Dendritic cell treated with granulocyte-macrophage colony-stimulating factor and Interleukin-4, amounts not matched to agents 40 ng/mL and 50 ng/mL, for 4 days (primary cell): ENCODE data around the gene SH3PXD2A.
"Not testable (repeated sequence)": the region's sequence is repeated elsewhere in the genome, so short reads cannot be mapped to it uniquely, and the experiment has no call there.

Experiments
- H3K27ac Mint-ChIP-seq: one replicate; pipeline ENCODE4 v1.8.0; 2022; ENCODE audit warnings: mild to moderate bottlenecking, mixed read lengths
- H3K27me3 Mint-ChIP-seq: one replicate; pipeline ENCODE4 v1.8.0; 2022; ENCODE audit warnings: mild to moderate bottlenecking, mixed read lengths
- H3K36me3 Mint-ChIP-seq: one replicate; pipeline ENCODE4 v1.8.0; 2022; ENCODE audit warnings: low read depth, mixed read lengths
- H3K4me1 Mint-ChIP-seq: one replicate; pipeline ENCODE4 v1.8.0; 2022; ENCODE audit warnings: low read depth, mixed read lengths
- H3K4me3 Mint-ChIP-seq: one replicate; pipeline ENCODE4 v1.8.0; 2022; ENCODE audit warnings: mild to moderate bottlenecking, moderate library complexity, mixed read lengths
- H3K9me3 Mint-ChIP-seq: one replicate; pipeline ENCODE4 v1.8.0; 2022; ENCODE audit warnings: mixed read lengths
- intact Hi-C: fragments of 100-400 bp; cut with micrococcal nuclease; formaldehyde crosslinking; loops from one replicate; pipeline ENCODE4 v1.15.0; 2022

The SH3PXD2A gene

GRCh38 chr10:103849880-103850571 lies 5.3 kb downstream of the SH3PXD2A start:
- peaks cover 28% of the 10 kb centered on the region for H3K27me3 Mint-ChIP-seq
- peak overlapping the region; percentile 71 for H3K4me3 Mint-ChIP-seq
- no peaks in the 10 kb centered on the region for H3K9me3 Mint-ChIP-seq
- peaks cover 83% of the 10 kb centered on the region for H3K4me1 Mint-ChIP-seq
- H3K27ac Mint-ChIP-seq: peak overlapping the region; percentile 90
- H3K36me3 Mint-ChIP-seq: no peaks in the 10 kb centered on the region
- intact Hi-C loops: no loop called here

GRCh38 chr10:103849212-103849877 lies 6.0 kb downstream of the SH3PXD2A start:
- H3K9me3 Mint-ChIP-seq: no peaks in the 10 kb centered on the region
- H3K4me3 Mint-ChIP-seq: peak overlapping the region; percentile 71
- intact Hi-C loops: no loop called here
- H3K27ac Mint-ChIP-seq: peak overlapping the region; percentile 90
- H3K36me3 Mint-ChIP-seq: no peaks in the 10 kb centered on the region
- H3K4me1 Mint-ChIP-seq: peaks cover 77% of the 10 kb centered on the region
- peaks cover 23% of the 10 kb centered on the region for H3K27me3 Mint-ChIP-seq

- no peaks in the 10 kb centered on the region for H3K36me3 Mint-ChIP-seq
- no peak overlapping the region for H3K4me3 Mint-ChIP-seq
- intact Hi-C loops: no loop called here
- peak overlapping the region; percentile 57 for H3K27ac Mint-ChIP-seq
- peaks cover 65% of the 10 kb centered on the region for H3K4me1 Mint-ChIP-seq
- H3K9me3 Mint-ChIP-seq: no peaks in the 10 kb centered on the region
- peaks cover 11% of the 10 kb centered on the region for H3K27me3 Mint-ChIP-seq
These were observed 7.4 kb downstream of the SH3PXD2A start for GRCh38 chr10:103847909-103848468.

GRCh38 chr10:103847346-103847745 lies 8.0 kb downstream of the SH3PXD2A start:
- H3K36me3 Mint-ChIP-seq: no peaks in the 10 kb centered on the region
- no peaks in the 10 kb centered on the region for H3K9me3 Mint-ChIP-seq
- no peak overlapping the region for H3K4me3 Mint-ChIP-seq
- H3K27ac Mint-ChIP-seq: no peak overlapping the region
- H3K27me3 Mint-ChIP-seq: peaks cover 7% of the 10 kb centered on the region
- peaks cover 59% of the 10 kb centered on the region for H3K4me1 Mint-ChIP-seq
- intact Hi-C loops: no loop called here

GRCh38 chr10:103845972-103846371 lies 9.4 kb downstream of the SH3PXD2A start:
- peak overlapping the region; percentile 17 for H3K4me3 Mint-ChIP-seq
- intact Hi-C loops: no loop called here
- H3K9me3 Mint-ChIP-seq: no peaks in the 10 kb centered on the region
- H3K27me3 Mint-ChIP-seq: peaks cover 8% of the 10 kb centered on the region
- H3K27ac Mint-ChIP-seq: peak overlapping the region; percentile 65
- H3K36me3 Mint-ChIP-seq: no peaks in the 10 kb centered on the region
- peaks cover 47% of the 10 kb centered on the region for H3K4me1 Mint-ChIP-seq

GRCh38 chr10:103845346-103845745 lies 10.0 kb downstream of the SH3PXD2A start:
- H3K36me3 Mint-ChIP-seq, H3K4me3 Mint-ChIP-seq, H3K27me3 Mint-ChIP-seq, H3K9me3 Mint-ChIP-seq, intact Hi-C loops: not testable (repeated sequence)
- Mint-ChIP-seq H3K27ac (peak overlapping the region; percentile 65), H3K4me1 (peaks cover 40% of the 10 kb centered on the region)

- Mint-ChIP-seq H3K4me1 (peaks cover 28% of the 10 kb centered on the region), H3K27me3 (peaks cover 11% of the 10 kb centered on the region), H3K27ac (peak overlapping the region; percentile 18), H3K9me3 (no peaks in the 10 kb centered on the region), H3K36me3 (no peaks in the 10 kb centered on the region), H3K4me3 (no peak overlapping the region)
- intact Hi-C loops: no loop called here
These were observed 11.4 kb downstream of the SH3PXD2A start for GRCh38 chr10:103843854-103844570.

- Mint-ChIP-seq H3K27ac (peak overlapping the region; percentile 18), H3K4me1 (peaks cover 21% of the 10 kb centered on the region), H3K27me3 (peaks cover 6% of the 10 kb centered on the region), H3K36me3 (no peaks in the 10 kb centered on the region), H3K4me3 (no peak overlapping the region), H3K9me3 (no peaks in the 10 kb centered on the region)
- intact Hi-C loops: no loop called here
These were observed 12.3 kb downstream of the SH3PXD2A start for GRCh38 chr10:103843045-103843444.

GRCh38 chr10:103842605-103843004 lies 12.8 kb downstream of the SH3PXD2A start:
- Mint-ChIP-seq H3K36me3 (no peaks in the 10 kb centered on the region), H3K4me3 (no peak overlapping the region), H3K27me3 (peaks cover 8% of the 10 kb centered on the region), H3K9me3 (no peaks in the 10 kb centered on the region), H3K27ac (no peak overlapping the region), H3K4me1 (peaks cover 17% of the 10 kb centered on the region)
- intact Hi-C loops: no loop called here

- intact Hi-C loops: no loop called here
- H3K4me1 Mint-ChIP-seq: peaks cover 14% of the 10 kb centered on the region
- H3K36me3 Mint-ChIP-seq: no peaks in the 10 kb centered on the region
- no peak overlapping the region for H3K27ac Mint-ChIP-seq
- no peaks in the 10 kb centered on the region for H3K9me3 Mint-ChIP-seq
- no peak overlapping the region for H3K4me3 Mint-ChIP-seq
- H3K27me3 Mint-ChIP-seq: peaks cover 8% of the 10 kb centered on the region
These were observed 13.9 kb downstream of the SH3PXD2A start for GRCh38 chr10:103841519-103841918.

GRCh38 chr10:103840740-103841070 lies 14.7 kb downstream of the SH3PXD2A start:
- peaks cover 8% of the 10 kb centered on the region for H3K27me3 Mint-ChIP-seq
- H3K9me3 Mint-ChIP-seq: no peaks in the 10 kb centered on the region
- intact Hi-C loops: no loop called here
- no peaks in the 10 kb centered on the region for H3K36me3 Mint-ChIP-seq
- H3K27ac Mint-ChIP-seq: no peak overlapping the region
- peaks cover 12% of the 10 kb centered on the region for H3K4me1 Mint-ChIP-seq
- no peak overlapping the region for H3K4me3 Mint-ChIP-seq

- Mint-ChIP-seq H3K27me3 (peaks cover 8% of the 10 kb centered on the region), H3K36me3 (no peaks in the 10 kb centered on the region), H3K4me1 (peaks cover 11% of the 10 kb centered on the region), H3K4me3 (no peak overlapping the region), H3K27ac (no peak overlapping the region), H3K9me3 (no peaks in the 10 kb centered on the region)
- intact Hi-C loops: no loop called here
These were observed 15.3 kb downstream of the SH3PXD2A start for GRCh38 chr10:103839872-103840739.

- Mint-ChIP-seq H3K27me3 (peaks cover 8% of the 10 kb centered on the region), H3K4me3 (no peak overlapping the region), H3K27ac (no peak overlapping the region), H3K4me1 (peaks cover 11% of the 10 kb centered on the region), H3K36me3 (no peaks in the 10 kb centered on the region), H3K9me3 (no peaks in the 10 kb centered on the region)
- intact Hi-C loops: no loop called here
These were observed 15.9 kb downstream of the SH3PXD2A start for GRCh38 chr10:103839519-103839871.
